ENCODE results near the gene ARNT2. TPM values are rescaled to one million over a fixed set of nuclear protein-coding genes. Genes with fewer than 3 reads are reported as not detected.

ARNT2 gene
- polyA plus RNA-seq, 5 donors, result 28.8 to 43.6 (median 33.8) TPM

DNA sequence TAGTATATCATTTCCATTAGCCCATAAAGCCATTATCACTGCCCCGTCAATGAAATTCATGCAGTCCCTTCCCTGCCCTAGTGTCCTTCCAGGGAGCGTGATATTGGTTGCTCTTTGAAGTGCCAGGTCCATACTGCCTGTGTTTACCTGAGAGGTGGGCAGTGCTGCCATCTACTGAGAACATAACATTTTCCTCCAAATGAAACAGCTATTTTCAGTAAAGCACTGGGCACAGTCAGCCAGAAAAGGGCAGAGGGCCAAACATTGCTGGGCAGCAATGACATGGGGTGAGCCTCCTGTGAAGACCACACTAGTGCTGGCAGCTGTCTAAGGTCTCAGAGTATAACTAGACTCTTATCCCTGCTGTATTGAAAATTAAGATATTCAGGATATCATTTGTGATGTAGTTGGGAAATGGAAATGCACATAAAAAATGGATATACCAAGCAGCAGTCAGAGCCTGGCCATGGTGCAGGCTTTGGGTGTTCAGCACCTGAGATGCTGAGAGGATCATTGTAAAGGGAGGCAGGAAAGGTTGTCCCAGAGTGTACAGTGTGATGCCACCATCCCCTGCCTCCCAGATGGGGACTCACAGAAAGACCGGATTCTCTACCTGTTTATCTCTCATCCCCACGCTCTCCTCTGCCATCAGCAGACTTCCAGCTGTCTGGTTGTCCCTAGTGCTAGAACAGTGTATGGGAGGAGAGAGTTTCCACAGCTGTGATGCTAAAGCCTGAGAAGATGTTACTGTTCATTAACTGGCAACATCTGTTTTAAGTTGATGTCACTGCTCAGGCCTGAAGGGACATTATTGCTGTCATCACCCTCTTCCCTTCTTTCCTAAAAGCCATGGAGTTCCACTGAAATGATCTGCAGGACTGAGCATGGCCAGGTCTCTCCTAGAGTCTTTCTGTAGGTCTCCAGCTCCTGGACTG is 108.8 kb downstream of the ARNT2 start:
- DNase-seq, result no peak

DNA sequence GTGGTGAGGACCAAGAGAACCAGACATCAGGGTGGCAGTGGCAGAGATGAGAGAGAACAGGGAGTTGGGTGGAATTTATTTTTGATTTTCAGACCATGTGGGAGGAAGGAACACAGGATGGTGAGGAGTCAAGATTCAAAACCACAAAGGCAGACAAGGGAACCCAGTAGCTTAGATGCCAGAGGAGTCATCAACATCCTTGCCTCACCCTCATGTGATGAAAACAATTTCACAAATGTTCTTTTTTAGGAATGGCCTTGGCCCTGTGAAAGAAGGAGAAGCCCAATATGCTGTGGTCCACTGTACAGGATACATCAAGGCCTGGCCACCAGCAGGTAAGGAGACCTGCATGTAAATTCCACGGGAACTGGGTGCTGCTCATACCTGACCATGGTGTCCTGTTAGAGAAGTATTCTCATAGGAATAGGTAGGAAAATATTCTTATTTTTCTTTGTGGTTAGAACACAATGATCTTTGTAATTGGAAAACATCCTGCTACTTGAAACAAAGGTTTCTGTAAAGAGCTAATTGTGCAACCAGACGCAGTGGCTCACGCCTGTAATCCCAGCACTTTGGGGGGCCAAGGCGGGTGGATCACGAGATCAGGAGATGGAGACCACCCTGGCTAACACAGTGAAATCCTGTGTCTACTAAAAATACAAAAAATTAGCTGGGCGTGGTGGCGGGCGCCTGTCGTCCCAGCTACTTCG is 110.0 kb downstream of the ARNT2 start:
- no peak for DNase-seq

DNA sequence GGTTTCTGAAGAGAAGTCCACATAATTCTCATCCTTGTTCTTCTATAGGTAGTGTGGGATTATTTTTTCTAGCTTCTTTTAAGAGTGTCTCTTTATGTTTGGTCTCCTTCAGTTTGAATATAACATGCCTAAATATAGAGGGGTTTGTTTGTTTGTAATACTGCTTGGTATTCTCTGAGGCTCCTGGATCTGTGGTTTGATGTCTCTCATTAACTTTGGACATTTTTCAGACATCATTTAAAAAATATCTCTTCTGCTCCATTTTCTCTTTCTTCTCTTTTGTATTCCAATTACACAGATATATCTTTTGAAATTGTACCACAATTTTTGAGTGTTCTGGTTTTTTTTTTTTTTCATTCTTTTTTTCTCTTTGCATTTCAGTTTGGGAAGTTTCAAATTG is 113.1 kb downstream of the ARNT2 start:
- DNase-seq, result no peak

DNA sequence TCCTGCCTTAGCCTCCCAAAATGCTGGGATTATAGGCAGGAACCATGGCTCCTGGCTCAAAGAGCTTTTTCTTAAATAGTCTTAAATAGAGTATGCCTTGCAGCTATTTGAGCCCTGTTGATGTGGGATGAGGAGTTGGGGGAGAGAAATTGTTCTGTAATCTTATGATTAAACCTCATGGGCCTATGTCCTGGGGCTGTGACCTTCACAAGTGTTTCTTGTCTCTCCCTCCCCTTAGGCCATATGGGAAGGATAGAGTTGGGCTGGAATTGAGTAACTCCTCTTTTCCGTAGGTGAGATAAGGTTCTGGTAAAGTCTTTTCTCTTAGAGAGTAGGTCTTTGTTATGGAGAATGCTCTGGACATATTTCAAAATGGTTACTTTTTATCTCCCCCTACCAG is 114.3 kb downstream of the ARNT2 start:
- no peak for DNase-seq

DNA sequence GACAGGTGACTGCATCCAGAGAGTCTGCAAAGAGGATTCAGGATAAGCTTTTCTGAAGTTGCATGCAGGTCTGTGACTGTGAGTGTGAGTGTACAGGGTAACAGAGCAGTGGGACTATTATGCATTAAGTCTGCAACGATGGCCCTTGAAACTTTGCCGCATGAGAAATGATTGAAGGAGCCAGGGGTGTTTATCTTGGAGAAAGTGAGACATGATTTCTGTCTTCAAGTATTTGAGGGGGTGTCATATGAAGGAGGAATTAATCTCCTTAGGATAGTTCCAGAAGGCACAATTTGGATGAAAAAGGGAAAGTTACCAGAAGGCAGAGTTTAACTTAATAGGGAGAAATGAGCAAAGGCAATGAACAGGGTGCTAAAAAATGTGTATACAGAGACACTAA is 119.6 kb downstream of the ARNT2 start:
- DNase-seq, result no peak

DNA sequence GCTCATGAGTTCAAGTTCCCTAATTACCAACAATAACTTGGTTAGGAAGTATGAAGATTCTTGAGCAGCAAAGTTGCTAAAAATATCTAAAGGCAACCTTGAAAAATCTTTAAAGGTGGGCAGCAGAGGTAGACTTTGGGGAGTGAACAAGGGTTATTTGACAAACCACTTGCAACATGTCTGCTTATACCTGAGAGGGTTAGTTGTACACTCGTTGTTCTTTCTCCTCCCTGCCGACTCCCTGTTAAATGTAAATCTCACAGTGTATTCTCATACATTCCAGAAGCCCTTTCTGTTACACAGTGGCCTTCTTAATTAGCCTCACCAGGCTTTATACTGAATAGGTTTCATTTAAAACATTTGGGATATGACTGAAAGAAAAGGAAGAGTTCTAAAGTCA is 121.7 kb downstream of the ARNT2 start:
- DNase-seq, result no peak

DNA sequence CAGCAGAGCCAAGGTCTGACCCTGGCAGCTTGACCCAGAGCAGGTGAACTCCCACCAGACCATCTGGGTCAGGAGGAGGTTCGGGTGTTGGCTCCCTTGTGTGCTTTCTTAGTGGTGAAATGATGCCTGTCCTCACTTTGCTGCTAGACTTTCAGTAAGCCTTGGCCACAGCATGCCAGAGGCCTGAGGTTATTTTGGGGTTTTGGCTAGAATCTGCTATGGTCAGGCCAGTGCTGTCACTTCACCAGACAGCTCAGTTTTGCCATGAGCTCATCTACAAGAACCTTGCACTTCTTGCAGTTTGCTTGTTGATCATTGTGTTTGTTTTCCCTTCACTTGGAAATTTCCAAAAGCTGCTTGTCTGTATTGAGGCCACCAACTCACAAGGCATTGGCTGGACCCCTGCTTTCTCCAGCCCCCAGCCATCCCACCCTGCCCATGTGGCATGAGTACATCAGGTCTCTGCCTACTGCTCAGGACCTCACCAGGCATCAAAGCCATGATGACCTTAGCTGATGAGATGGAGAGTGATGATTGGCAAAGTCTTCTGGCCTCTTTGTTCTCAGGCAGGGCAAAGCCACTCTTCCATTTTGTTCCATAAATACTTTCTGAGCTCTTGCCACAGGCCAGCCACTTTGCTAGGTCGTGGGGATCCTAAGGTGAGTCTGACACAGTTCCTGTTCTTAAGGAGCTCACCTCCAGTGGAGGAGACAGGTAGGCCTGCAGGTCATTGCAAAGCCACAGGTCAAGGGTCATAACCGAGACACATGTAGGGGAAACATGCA is 122.6 kb downstream of the ARNT2 start:
- DNase-seq, result no peak

DNA sequence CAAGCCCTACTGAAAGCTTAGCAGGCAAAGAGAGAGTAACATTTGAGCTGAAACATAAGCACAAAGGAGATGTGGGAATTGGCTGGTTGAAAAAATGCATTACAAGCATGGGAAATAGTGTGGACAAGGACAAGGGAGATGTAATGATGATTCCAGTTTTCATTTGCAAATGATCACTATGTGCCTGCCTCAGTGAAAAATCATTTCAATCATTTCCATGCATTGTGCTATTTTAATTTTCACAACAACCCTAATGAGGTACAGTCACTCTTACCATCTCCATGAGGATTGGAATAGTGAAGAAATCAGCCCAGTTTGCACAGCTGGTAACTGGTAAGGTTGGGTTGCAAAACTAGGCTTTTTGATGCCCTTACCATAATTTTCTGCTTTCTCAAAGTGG is 123.2 kb downstream of the ARNT2 start:
- DNase-seq, result no peak

DNA sequence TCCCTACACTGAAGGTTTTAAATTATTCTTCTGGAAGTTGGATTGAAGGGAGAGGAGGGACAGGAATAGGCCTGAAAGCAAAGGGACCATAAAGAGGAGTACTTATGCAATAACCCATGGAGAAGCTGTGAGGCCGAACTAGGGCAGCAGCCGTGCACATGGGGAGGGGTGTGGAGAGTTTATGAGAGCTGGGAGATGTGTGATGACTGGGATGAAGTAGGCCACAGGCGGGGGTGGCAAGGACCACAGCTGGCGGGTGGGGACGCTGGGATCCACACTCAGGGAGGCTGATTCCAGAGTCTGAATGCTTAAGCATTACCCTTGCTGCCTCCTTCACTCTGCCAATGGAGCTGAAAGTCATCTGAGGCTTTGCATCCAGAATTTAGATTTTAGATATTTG is 123.8 kb downstream of the ARNT2 start:
- DNase-seq, result no peak

DNA sequence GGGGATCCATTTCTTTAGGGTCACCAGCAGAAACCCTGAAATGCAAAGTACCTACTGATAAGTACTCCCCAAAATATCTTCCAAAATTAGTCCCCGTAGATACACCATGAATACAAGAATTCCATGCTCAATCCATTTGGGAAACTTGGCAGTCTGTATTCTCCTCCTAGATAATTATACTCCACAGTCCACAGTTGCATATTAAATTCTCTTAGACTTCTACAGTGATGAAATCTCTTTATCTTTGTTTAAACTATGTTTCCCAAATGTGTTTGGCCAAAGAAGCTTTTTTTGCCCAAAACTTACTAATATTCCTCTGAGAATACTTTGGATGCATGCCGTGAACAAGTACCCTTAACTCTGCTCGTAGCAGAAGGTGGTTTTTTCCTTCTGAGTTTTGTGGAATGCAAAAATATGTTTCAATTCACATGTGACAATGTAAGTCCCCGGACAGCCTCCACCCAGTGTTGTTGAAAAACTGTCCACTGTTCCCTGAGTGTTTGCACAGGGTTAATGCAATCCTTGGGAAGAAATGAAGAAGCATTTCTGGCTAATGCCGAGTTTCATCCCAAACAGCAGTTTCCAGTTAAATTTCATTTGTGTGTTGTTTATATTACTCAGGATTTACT is 126.7 kb downstream of the ARNT2 start:
- no peak for DNase-seq

DNA sequence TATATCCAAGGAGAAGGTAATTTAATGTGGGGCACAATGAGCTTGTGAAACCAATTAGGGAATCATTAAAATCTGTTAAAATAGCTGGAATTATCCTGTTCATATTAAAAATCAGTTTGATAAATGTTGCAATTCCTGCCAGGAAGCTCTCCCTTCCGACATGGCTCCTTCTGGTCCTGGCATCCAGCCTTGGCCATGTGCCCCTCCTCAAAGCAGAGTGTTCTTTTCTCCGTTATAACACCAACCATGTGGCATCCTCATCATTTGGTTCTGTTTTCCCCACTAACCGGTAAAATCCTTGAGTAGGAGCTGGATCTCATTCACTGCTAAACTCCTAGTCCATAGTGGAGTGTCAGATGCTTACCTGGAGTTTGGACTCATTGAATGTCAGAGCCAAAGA is 127.2 kb downstream of the ARNT2 start:
- no peak for DNase-seq

DNA sequence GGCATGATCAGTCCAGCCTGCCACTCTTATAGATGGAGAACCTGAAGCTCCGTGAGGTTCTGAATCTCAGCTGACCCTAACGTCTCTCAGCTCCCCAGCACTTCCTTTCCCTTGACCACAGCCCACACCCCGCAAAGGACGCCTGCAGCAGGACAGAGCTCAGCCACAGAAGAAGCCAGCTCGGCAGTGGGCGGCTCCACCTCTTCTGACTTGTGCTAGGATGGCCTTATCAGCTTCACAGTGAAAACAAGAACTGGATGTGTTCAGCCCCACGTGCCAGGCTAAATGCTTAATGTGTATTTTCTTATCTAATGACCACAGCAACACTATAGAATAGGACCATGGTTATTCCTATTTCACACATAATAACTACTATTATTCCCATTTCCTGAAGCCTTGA is 127.6 kb downstream of the ARNT2 start:
- no peak for DNase-seq

DNA sequence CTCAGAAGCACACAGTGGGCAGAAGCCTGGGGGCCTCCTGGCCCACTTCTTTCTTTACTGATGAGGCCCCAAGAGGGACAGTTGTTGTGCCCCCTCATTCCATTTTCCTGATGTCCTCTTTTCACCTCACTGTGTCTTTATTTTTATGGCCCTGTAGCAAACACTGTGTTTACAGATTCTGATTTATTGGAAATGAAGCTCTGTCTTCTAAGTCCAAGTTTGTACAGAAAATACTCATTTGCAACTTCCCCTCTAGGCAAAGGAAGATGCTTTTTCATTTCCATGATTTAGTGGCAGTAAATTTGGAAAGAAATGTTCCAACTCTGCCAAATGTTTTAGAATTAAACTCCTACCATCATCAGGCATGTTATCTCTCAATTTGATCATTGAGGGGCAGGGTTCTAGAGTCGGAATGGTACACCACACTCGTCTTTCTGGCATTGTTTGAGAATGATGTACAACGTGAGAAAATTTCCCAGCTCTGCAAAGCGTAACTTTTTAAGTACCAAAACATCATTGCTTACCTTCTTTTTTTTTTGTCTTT is 129.7 kb downstream of the ARNT2 start:
- DNase-seq, result no peak

DNA sequence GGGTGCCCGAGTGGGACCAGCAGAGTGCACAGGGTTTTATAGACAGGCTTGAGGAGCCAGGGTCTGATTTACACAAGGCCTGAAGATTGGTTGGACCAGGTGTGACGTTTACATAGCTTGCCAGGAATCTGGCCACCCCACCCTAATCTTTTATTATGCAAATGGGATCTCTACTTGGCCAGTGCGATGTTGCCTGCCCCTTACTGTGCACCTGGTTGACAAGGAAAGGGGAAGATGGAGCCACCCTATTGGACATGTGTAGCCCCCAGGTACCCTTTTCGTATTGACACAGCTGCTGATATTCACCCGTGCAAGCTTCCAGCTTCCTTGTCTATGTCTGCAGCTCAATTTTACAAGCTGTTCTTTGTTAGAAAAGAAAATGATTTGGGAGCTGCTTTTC is 132.0 kb downstream of the ARNT2 start:
- no peak for DNase-seq

DNA sequence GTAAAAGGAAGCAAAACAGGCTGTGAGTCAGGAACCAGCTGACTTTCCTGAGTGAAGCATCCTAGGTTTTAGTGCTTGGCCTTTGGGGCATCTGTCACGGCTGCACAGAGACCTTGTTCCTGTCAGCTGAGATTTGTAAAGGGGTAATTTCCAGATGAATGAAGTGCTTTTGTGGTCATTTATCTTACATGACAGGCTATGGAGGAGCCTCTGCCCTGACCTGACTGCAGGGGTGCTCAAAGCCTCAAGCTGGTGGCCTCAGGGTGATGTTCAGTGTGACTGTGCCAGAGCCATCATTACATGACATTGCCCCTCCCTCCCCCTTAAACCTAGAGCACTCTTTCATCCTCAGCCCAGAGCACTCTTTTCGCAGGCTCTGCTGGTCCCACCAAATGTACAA is 132.5 kb downstream of the ARNT2 start:
- DNase-seq, result no peak

DNA sequence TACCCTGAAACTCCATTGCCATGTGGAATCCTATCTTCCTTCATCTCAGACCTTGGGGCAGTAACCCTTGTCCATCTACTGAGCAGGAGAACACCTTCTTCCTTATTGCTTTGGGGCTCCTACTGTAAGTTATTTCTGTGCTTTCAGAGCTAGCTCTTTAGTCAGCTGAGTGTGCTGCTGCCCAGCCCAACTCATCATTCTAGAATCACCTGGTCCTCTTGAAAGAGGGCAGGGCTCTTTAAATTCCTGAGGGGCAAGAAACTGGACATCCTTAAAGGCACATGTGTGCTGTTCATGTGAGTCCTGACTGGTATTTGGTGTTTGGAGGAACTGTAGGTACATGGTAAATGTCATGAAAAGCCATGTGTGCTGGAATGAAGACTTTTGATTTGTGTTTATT is 140.9 kb downstream of the ARNT2 start:
- DNase-seq, result no peak

DNA sequence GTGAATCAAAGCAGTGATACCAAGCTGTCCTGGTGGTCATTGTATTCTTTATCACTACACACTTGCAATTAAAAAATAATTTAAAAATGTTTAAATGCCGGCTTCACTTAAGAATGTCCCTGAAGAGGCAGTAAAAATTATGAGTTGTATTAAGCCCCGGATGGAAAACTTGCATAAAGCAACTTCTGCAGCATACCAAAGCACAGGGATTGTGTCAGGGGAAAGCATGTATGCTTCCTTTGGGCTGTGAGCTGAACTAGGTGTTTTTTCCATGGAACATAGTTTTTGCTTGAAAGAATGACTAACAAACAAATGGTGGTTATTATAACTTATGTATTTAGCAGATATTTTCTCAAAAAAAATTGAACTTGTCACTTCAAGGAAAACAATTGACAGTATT is 143.1 kb downstream of the ARNT2 start:
- no peak for DNase-seq

DNA sequence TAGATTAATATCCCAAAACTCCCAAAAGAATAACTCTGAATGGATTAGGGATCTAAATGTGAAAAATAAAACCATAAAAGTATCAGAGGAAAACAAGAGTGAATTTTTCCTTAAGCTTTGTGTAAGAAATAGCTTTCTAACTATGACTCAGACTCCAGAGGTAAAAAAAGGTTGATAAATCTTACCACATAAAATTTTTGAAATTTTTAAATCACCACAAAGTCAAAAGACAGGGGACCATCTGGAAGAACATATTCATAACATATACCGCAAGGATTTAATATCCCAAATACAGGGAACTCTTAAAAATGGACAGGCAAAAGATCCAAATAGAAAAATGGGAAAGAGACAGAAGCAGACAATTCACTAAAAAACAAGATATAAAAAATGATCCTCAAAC is 145.0 kb downstream of the ARNT2 start:
- no peak for DNase-seq

DNA sequence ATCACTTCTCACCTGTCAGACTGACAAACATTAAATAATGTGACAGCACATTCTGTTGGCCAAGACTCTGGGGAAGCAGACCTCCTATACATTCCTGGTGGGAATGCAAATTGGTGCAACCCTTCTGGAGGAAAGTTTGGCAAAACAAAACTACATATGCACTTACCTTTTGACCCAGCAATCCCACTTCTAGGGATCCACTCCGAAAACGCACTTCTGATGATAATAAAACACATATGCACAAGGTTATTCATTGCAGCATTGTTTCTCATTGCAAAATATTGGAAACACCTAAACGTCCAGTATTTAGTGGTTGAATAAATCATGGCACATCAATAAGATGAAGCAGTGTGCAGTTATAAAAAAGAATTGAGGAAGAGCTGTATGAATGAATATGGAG is 145.5 kb downstream of the ARNT2 start:
- DNase-seq, result no peak

DNA sequence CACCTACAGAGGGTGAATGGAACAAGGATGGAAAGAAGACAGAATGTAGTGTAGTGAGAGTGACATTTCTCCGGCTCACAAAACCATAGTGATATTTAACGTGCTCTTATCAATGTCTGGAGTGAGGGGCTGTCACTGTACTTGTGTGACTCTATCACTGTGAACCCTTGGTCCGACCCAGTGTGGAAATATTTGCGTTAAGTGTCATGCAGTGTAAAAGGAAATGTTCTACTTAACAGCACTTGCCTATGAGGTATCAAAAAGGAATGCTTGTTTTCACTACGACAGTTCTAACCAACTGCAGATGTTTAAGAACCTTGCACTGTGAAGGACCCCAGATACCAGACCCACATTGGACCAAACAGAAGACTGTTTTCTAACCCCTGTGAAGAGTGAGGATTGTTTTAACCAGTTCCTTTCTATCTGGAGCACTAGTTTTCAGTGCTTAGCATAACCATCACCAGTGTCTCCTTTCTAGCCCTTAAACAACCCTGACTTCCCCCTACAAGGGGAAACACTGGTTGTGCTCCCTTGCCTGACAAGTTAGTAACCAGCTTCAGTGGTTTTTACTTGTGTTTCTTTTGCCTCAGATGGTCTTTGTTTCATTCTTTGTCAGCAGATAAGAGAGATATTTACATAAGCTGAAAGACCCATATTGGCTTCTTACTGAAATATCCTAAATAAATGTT is 146.2 kb downstream of the ARNT2 start:
- DNase-seq, result no peak

DNA sequence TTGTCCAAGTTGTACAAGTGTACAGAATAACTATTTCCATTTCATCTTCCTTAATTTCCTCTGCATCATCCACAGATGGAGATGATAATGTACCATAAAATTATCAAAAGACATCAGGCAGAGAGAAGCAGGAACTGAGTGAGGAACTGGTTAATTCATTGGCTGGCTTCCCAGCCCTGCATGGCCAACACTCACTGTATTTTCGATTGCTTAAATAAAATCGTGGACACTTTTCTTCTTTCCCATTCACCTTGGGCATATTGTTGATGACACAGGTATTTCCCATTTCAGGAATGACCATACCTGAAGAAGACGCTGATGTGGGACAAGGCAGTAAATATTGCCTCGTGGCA is 146.7 kb downstream of the ARNT2 start:
- no peak for DNase-seq

Measured in right lung (tissue), 5 donors.